K562 (cell line): Measurements from ENCODE around the gene RASGRP2. TPM values are rescaled to one million over a fixed set of nuclear protein-coding genes. Genes with fewer than 3 reads are reported as not detected.

Experiments used
- ARID4B ChIP-seq: sonication (generic); formaldehyde crosslinking; IDR thresholded peaks from 2 replicates; pipeline ENCODE4 v1.8.0; 2022; ENCODE audit warnings: mild to moderate bottlenecking, missing genetic modification reagents
- DPF2 ChIP-seq: fragments of 450-650 bp; IDR thresholded peaks from 2 replicates; pipeline ENCODE4 v1.6.1; 2016
- EP400 ChIP-seq: fragments of 450-650 bp; IDR thresholded peaks from 2 replicates; pipeline ENCODE4 v1.6.1; 2017; ENCODE audit warnings: antibody characterized with exemption, mild to moderate bottlenecking, moderate library complexity
- ETS1 ChIP-seq: conservative IDR thresholded peaks from 2 replicates; pipeline ENCODE4 v1.6.1; 2011; ENCODE audit warnings: low read depth, mild to moderate bottlenecking, low read length; ENCODE audit not compliant: control insufficient read depth
- HMGXB4 ChIP-seq: sonication (generic); formaldehyde crosslinking; IDR thresholded peaks from 2 replicates; pipeline ENCODE4 v1.8.1; 2023; ENCODE audit warnings: mild to moderate bottlenecking, missing genetic modification reagents
- HOMEZ ChIP-seq: fragments of 250-450 bp; sonication (Bioruptor Pico); IDR thresholded peaks from 2 replicates; pipeline ENCODE4 v1.4.0; 2020; ENCODE audit warnings: mild to moderate bottlenecking, moderate library complexity
- MNT ChIP-seq, 2 experiments: fragments of 450-650 bp; conservative IDR thresholded peaks; 2 replicates each; pipeline ENCODE4 v1.6.1; 2017; ENCODE audit warnings: mild to moderate bottlenecking in 2 of 2, moderate library complexity in 2 of 2
- NR2C1 ChIP-seq, 2 experiments: fragments of 450-650 bp; IDR thresholded peaks; 2 replicates each; pipeline ENCODE4 v1.6.1; 2017; ENCODE audit warnings: mild to moderate bottlenecking in 2 of 2, antibody characterized with exemption in 1 of 2, inconsistent platforms in 1 of 2, missing compliant biosample characterization in 1 of 2, missing genetic modification characterization in 1 of 2
- PCBP1 ChIP-seq: fragments of 200-400 bp; formaldehyde crosslinking; IDR thresholded peaks from 2 replicates; pipeline ENCODE4 v1.6.1; 2018; ENCODE audit warnings: mild to moderate bottlenecking, low read depth, low read length; ENCODE audit not compliant: poor library complexity, severe bottlenecking
- POLR2G ChIP-seq: fragments of 200-400 bp; formaldehyde crosslinking; IDR thresholded peaks from 2 replicates; pipeline ENCODE4 v1.6.1; 2017; ENCODE audit warnings: low read depth, mild to moderate bottlenecking, antibody characterized with exemption, low read length, moderate library complexity
- TAF1 ChIP-seq: IDR thresholded peaks from 2 replicates; pipeline ENCODE4 v1.6.1; 2011; ENCODE audit warnings: mild to moderate bottlenecking, low read length, moderate library complexity; ENCODE audit not compliant: insufficient read depth, control insufficient read depth, severe bottlenecking; ENCODE audit errors: extremely low read depth
- ZNF518B ChIP-seq: fragments of 250-450 bp; sonication (Bioruptor Pico); IDR thresholded peaks from 2 replicates; pipeline ENCODE4 v1.5.0; 2021; ENCODE audit warnings: mild to moderate bottlenecking, moderate library complexity
- polyA plus RNA-seq, 8 experiments: library from polyadenylated mRNA; depleted of rRNA in 4 of 8; stranded (reverse) in 5 of 8; unstranded in 3 of 8; fragments of >200 nt; fragmentation: Nextera tagmentation in 2 of 8; fragmentation: Illumina TruSeq in 1 of 8; extraction: Ambion mirVana in 2 of 8; extraction: Trizol in 1 of 8; gene quantifications; 2 replicates each; pipeline versions ENCODE4 v1.2.1 to v1.2.3, GENCODE V29; 2011 to 2014; ENCODE audit warnings: inconsistent platforms in 1 of 8, missing spikeins in 1 of 8
- total RNA-seq, 7 experiments: library from RNA; depleted of rRNA in 6 of 7; stranded (reverse); fragments of >200 nt in 6 of 7; fragmentation: Illumina TruSeq in 2 of 7; extraction: Trizol in 2 of 7; gene quantifications; 2 replicates each; pipeline versions ENCODE4 v1.2.1 to v1.2.3, GENCODE V29; 2011 to 2021; ENCODE audit warnings: low replicate concordance in 1 of 7

Gene RASGRP2
- total and polyA plus RNA-seq, 9 of the 15 experiments (the other 6 are each of a cell fraction or from before 2014, with no cell fraction given): 0.87 to 22.7 (median 5.5) TPM

- no peak for TF ChIP-seq ZNF518B (CRISPR knock-in tag)
- TF ChIP-seq MNT (conservative IDR thresholded peaks at IDR 0.05): 0 out of 4 replicates have a peak, but pooled peaks of 1 of the 2 experiments have one; percentile 9
- peak; percentile 42 for TF ChIP-seq PCBP1
- TF ChIP-seq TAF1: peak; percentile 11
- TF ChIP-seq ETS1: no peak
- TF ChIP-seq HMGXB4 (CRISPR knock-in tag): no peak
- TF ChIP-seq EP400: no peak
- TF ChIP-seq DPF2: peak; percentile 32; the same call in 1 of the 2 replicates
- TF ChIP-seq ARID4B (CRISPR knock-in tag): peak; percentile 39; the same call in 1 of the 2 replicates
- TF ChIP-seq HOMEZ: no peak
- no peak for TF ChIP-seq NR2C1 (IDR thresholded peaks at IDR 0.05)
- no peak for TF ChIP-seq NR2C1 (tag; IDR thresholded peaks at IDR 0.05)
- peak; percentile 64 for TF ChIP-seq POLR2G
These were observed 1.2 kb upstream of the RASGRP2 start (continued) for GRCh38 chr11:64745189-64745520.
